ENCODE data around the gene TMEM174.

TMEM174 gene

DNA sequence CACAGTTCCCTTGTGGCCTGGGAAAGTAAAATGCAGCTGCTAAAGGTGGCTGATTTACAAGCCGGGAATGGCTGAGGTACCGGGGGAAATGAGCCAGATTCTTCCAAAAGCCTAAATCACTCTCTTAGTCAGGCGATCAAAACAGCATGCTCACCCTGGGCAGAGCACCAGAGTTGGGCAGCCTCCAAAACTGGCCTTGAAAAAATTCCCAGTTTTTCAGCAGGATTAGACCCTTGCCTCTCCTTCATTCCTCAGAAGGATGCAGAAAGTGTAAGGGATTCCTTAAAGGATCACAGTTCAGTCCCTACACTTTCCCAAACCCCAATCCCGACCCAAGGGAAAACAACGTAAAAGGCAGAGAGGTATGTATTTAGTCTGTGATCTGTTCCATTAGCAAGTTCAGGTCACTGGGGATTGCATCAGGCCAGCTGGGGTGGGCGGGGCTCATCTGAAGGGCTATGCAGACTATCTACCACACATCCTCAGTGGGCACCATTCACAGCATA, 16.9 kb downstream of the TMEM174 start:
- H3K4me3 ChIP-seq (ENCODE audit: low read length) = no peak overlapping the region
- no peak for DNase-seq (ENCODE audit: low read depth)

DNA sequence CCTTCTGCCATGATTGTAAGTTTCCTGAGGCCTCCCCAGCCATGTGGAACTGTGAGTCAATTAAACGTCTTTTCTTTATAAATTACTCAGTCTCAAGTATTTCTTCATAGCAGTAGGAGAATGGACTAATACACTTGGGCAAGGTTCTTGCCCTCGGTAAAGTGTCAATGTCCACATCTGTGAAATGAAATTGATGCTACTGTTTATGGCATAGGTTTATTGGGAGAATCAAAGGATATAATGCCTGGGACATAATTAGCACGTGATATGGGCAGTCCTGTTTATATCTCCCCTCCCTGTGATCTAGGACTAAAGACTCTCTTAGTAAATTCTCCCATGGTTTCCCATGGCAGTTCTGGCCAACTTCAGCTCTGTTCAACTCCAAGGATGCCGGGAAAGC, 19.4 kb downstream of the TMEM174 start:
- no peak for DNase-seq (ENCODE audit: low read depth)

More for the DNA sequence above, 16.9 kb downstream of the TMEM174 start:
- TF ChIP-seq, protein P1, sequence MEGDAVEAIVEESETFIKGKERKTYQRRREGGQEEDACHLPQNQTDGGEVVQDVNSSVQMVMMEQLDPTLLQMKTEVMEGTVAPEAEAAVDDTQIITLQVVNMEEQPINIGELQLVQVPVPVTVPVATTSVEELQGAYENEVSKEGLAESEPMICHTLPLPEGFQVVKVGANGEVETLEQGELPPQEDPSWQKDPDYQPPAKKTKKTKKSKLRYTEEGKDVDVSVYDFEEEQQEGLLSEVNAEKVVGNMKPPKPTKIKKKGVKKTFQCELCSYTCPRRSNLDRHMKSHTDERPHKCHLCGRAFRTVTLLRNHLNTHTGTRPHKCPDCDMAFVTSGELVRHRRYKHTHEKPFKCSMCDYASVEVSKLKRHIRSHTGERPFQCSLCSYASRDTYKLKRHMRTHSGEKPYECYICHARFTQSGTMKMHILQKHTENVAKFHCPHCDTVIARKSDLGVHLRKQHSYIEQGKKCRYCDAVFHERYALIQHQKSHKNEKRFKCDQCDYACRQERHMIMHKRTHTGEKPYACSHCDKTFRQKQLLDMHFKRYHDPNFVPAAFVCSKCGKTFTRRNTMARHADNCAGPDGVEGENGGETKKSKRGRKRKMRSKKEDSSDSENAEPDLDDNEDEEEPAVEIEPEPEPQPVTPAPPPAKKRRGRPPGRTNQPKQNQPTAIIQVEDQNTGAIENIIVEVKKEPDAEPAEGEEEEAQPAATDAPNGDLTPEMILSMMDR (IDR thresholded peaks at IDR 0.05; ENCODE audit: insufficient read depth, low read depth, low read length, missing control alignments) = no peak

DNA sequence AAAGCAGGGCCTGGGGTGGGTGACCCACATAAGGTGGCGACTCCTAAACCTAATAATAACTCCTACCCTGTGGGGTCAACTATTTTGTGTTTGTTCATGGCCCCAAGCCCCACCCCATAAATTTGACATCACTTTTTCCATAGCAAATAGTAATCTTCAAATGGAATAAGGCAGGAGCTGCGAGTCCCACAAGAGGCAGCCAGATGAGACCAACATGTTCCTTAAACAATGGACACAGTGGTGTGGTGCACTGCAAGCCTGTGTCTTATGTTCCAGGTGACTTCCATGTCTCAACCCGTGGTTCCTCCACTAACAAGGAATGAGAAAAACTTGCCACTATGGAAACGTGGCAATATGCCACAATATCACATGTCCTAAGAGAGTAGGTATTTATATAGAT, 20.6 kb downstream of the TMEM174 start:
- no peak for DNase-seq (ENCODE audit: low read depth)
- TF ChIP-seq, protein P1 (IDR thresholded peaks at IDR 0.05; ENCODE audit: insufficient read depth, low read depth, low read length, missing control alignments) = no peak

More for the DNA sequence above, 19.4 kb downstream of the TMEM174 start:
- TF ChIP-seq, protein P1 (IDR thresholded peaks at IDR 0.05; ENCODE audit: insufficient read depth, low read depth, low read length, missing control alignments) = no peak
- no peak overlapping the region for H3K4me3 ChIP-seq (ENCODE audit: low read length)

DNA sequence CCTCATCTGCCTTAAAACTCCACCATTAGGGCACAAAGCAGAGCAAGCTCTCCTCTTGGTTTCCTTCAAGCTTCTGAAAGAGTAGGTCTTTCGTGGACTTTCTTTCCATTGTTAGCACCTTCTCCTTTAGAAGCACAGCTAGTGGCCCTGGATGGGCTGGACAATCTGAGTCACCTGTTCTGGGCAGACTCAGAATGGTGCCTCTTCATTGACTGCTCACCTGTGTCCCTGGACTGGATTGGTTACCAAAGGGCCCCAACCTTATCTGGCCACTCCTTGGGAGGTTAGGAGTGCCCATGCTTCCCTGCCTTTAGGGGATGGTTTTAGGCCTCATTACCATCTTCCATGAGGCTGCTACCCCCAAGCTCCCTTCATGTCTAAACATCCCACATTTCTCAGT, 23.2 kb downstream of the TMEM174 start:
- no peak for DNase-seq (ENCODE audit: low read depth)
- no peak overlapping the region for H3K4me3 ChIP-seq (ENCODE audit: low read length)
- TF ChIP-seq, protein P1 (IDR thresholded peaks at IDR 0.05; ENCODE audit: insufficient read depth, low read depth, low read length, missing control alignments) = no peak

More for the DNA sequence above, 20.6 kb downstream of the TMEM174 start:
- H3K4me3 ChIP-seq (ENCODE audit: low read length) = no peak overlapping the region

DNA sequence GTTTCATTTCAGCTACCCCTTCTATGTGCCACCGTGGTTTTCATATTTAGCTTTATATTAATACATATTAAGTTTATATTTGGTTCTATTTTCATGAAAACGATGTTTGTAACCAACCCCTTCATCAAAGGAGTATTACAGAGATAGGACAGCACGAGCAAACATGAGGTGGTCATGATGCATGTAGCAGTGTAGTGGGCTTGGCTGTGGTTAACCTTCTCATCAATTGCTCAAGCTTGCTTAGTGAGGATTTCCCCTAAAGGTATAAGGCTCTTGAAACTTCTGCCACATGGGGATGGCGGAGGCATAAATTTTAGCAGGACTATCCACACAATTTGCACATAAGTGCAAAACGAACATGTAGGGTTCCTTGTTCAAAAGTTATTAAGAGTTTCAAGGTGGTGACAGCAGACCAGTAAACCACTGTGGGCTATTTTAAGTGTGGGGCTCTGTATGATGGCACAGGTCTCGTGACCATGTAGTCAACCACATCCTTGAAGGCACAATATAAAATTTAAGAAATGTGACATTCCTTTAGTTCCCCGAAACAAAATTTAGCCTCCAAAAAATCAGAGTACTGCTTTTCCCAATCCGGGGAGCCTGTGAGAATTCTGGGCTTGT, 24.8 kb downstream of the TMEM174 start:
- H3K4me3 ChIP-seq (ENCODE audit: low read length) = no peak overlapping the region
- no peak for DNase-seq (ENCODE audit: low read depth)
- TF ChIP-seq, protein P1 (IDR thresholded peaks at IDR 0.05; ENCODE audit: insufficient read depth, low read depth, low read length, missing control alignments) = no peak

DNA sequence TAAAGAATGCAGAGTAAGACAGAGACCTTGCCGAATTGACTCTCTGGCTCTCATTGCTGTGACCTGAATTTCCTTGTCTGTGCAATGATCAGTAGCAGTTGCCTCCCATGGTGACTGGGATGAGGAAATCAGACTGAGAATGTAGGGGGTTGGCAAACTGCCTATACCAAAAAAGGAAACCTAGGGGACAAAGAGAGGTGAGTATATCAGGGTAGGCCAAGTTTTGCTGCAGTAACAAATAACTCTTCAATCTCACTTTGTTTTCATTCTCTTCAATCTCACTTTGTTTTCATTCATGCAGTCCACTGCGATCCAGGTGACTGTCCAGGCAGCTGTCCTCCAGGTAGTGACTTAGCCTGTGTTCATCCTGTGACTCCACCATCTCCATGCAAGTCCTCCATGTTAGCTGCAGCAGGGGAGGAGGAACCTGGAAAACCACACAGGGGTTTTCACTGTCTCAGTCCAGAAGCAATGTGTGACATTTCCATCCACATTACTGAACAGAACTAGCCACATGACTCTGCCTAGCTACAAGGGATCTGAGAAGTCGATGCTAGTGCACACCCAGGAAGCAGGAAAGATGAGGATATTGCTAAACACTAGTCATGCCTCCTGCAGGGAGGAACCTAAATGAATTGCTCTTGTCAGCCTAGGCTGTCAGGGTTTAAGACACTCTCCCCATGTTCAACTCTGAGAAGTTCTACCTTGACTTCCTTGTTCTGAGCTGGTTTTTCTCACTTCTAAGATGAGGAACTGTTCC, 26.0 kb downstream of the TMEM174 start:
- TF ChIP-seq, protein P1 (IDR thresholded peaks at IDR 0.05; ENCODE audit: insufficient read depth, low read depth, low read length, missing control alignments) = peak; percentile 3
- DNase-seq (ENCODE audit: low read depth) = peak; percentile 29
- H3K4me3 ChIP-seq (ENCODE audit: low read length) = no peak overlapping the region
